ENCODE results near the gene TICRR. TPM values are rescaled to one million over a fixed set of nuclear protein-coding genes. Genes with fewer than 3 reads are reported as not detected.

Gene TICRR
- total and polyA plus RNA-seq, 2 of the 4 experiments (the other 2 are of a cell fraction), result 3.0 to 4.2 TPM

DNA sequence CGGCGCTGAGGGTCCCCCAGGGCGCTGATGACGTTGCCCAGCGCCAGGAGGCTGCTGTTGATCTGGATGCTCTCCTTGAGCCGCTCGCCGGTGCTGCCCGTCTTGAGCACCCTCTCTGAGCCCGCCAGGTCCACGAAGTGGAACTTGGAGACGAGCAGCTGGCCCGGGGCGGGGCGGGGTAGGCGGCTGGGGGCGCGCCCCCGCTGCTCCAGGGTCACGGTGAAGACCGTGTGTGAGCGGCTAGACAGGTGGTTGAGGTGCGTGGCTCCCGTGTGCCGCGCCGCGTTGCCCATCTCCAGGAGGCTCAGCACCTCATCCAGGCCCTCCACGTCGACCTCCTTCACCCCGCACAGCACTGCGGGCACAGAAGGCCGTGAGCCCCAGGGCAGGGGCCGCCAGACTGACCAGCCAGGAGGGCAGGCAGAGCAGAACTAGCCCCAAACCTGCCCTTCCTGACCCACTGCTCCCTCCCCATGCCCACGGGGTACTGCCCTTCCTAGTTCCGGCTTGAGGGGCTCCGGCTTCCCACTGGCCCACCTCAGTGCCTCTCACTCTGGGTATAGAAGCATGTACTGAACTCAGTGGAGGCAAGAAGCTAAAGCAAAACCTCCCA is 73.8 kb downstream of the TICRR start:
- no peak overlapping the region for H2BK5ac ChIP-seq (ENCODE audit: low read depth, low read length, poor library complexity, severe bottlenecking)
- no peak overlapping the region for H3K4ac ChIP-seq (ENCODE audit: low read depth, low read length)
- BruUV-seq (replicated peaks), result no TSS peak
- no peak overlapping the region for H3K14ac ChIP-seq (replicated peaks; ENCODE audit: low read depth, low read length)
- TF ChIP-seq, protein P1, sequence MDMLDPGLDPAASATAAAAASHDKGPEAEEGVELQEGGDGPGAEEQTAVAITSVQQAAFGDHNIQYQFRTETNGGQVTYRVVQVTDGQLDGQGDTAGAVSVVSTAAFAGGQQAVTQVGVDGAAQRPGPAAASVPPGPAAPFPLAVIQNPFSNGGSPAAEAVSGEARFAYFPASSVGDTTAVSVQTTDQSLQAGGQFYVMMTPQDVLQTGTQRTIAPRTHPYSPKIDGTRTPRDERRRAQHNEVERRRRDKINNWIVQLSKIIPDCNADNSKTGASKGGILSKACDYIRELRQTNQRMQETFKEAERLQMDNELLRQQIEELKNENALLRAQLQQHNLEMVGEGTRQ (IDR thresholded peaks at IDR 0.05; ENCODE audit: low read depth, low read length), result no peak
- peak overlapping the region; percentile 2 for H2AFZ ChIP-seq (replicated peaks; ENCODE audit: low read length, poor library complexity)
- dilution Hi-C loops (cut with HindIII; ENCODE audit: low sequenced_read_pairs, unreplicated experiment), result no loop called here
- H3K4me2 ChIP-seq (ENCODE audit: low read depth, low read length), result no peak overlapping the region
- no peak overlapping the region for H3K23ac ChIP-seq (ENCODE audit: low read depth, low read length)
- DNase-seq, result no peak
- H3K56ac ChIP-seq (ENCODE audit: extremely low read depth, insufficient read depth, low read length), result no peak overlapping the region
- 98% methylated on average over 22 of the region's 37 CpGs; no CpG with 5 or more reads in 1 of the 2 experiments for WGBS, 2 experiments (ENCODE audit: extremely low coverage in 2 of 2, insufficient read length in 1 of 2)
- intact Hi-C loops (cut with micrococcal nuclease), result no loop called here
- no peak overlapping the region for H4K5ac ChIP-seq (ENCODE audit: low read depth, low read length)
- in situ Hi-C loops (cut with MboI; ENCODE audit: low sequenced_read_pairs), result no loop called here
- H3K18ac ChIP-seq (ENCODE audit: low read depth, low read length), result no peak overlapping the region
- H3K4me1 ChIP-seq (ENCODE audit: control insufficient read depth, insufficient read depth, low read length), result no peaks in the 10 kb centered on the region; the same call in 1 of the 2 replicates
- H4K8ac ChIP-seq (ENCODE audit: low read depth in 2 of 2, low read length in 2 of 2), result no peak overlapping the region
- no peak overlapping the region for H2BK15ac ChIP-seq (ENCODE audit: low read depth, low read length)
- H3K79me1 ChIP-seq (ENCODE audit: low read depth in 1 of 2, low read length in 2 of 2), result peaks cover 16 to 39% of the 10 kb centered on the region in 2 experiments
- POLR2A ChIA-PET (ENCODE audit: unreplicated experiment), result no interaction called here
- H4K91ac ChIP-seq (ENCODE audit: insufficient read depth, low read depth, low read length), result no peak overlapping the region
- ATAC-seq (ENCODE audit: low read depth), result no peak
- H3K9me1 ChIP-seq (ENCODE audit: insufficient read depth, low read length), result peaks cover 6% of the 10 kb centered on the region; the same call in 1 of the 2 replicates
- no peak overlapping the region for H2AK5ac ChIP-seq (ENCODE audit: low read depth, low read length)
- H3K9ac ChIP-seq (ENCODE audit: low read depth, low read length), result no peak overlapping the region
- peaks cover 19% of the 10 kb centered on the region for H4K20me1 ChIP-seq (ENCODE audit: insufficient read depth, low read length)
- H3K4me3 ChIP-seq (ENCODE audit: insufficient read depth, low read depth, low read length), result no peak overlapping the region
- H2BK20ac ChIP-seq (ENCODE audit: low read depth, low read length), result no peak overlapping the region
- CTCF ChIA-PET, result no interaction called here
- H2BK120ac ChIP-seq (ENCODE audit: low read depth, low read length), result no peak overlapping the region
- no peaks in the 10 kb centered on the region for H3K9me3 ChIP-seq (ENCODE audit: control insufficient read depth, insufficient read depth, low read length)
- H3K27me3 ChIP-seq (ENCODE audit: control insufficient read depth, insufficient read depth, low read length), result no peaks in the 10 kb centered on the region
- H3K27ac ChIP-seq (ENCODE audit: insufficient read depth, low read length), result no peak overlapping the region
- H2AK9ac ChIP-seq (replicated peaks; ENCODE audit: low read depth, low read length, poor library complexity), result no peak overlapping the region
- peaks cover 29% of the 10 kb centered on the region for H3K36me3 ChIP-seq (ENCODE audit: control insufficient read depth, insufficient read depth, low read length)
